ENCODE measurements around the gene METTL16.
A peak's percentile ranks its signal among the peaks of the same experiment; 100 is the strongest.

Gene METTL16

DNA sequence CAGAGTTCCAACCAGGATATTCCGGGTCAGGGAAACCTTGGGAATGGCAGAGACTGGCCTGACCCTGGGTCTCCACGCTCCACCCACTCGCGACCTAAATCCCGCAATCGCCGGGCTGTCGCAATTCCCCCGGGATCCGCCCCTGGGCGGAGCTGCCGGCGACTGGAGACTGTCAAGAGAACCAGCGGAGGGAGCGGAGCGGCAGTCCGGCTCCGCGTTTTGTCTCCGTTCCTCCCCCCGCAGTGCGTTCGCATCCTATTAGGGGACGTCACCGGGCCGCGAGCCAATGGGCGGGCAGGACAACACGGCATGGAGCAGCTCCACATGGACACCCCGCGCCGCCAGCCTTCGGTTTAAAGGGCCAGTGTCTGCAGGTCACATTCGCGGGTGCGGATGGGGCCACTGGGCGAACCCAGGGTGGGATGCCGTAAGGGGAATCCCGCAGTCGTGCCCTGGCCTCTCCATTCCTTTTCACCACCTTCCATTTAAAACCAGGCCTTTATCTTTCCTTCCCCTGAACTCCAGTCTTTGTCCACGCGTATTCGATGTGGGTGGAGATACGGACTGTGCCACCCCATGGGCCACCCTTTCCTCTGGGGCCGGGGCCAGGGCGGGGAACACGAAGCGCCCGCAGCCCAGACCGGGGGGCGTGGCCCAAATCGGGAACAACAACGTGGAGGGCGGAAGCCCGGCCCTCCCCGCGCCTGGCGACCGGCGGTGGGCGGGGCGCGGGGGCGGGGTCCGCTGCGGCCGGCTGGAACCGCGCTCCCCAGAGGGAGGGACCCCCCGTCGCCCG lies 110.1 kb downstream of the METTL16 start:
- no peaks in the 10 kb centered on the region for H3F3A ChIP-seq (ENCODE audit: low read depth)
- H4K20me1 ChIP-seq (ENCODE audit: insufficient read depth, low read length, poor library complexity, severe bottlenecking) = peaks cover 31% of the 10 kb centered on the region
- H3K36me3 ChIP-seq (ENCODE audit: insufficient read depth, low read length) = no peaks in the 10 kb centered on the region
- peak overlapping the region; percentile 81 for H2AFZ ChIP-seq (ENCODE audit: low read length)
- H3K9ac ChIP-seq (ENCODE audit: low read depth, low read length, poor library complexity, severe bottlenecking) = peak overlapping the region; percentile 91
- H3K9me2 ChIP-seq (replicated peaks; ENCODE audit: low read depth, low read length) = no peaks in the 10 kb centered on the region
- peaks cover 40% of the 10 kb centered on the region for H3K4me1 ChIP-seq (ENCODE audit: insufficient read depth, low read length, poor library complexity, severe bottlenecking)
- H3K27me3 ChIP-seq (ENCODE audit: insufficient read depth, low read length, poor library complexity, severe bottlenecking) = no peaks in the 10 kb centered on the region
- peaks cover 31% of the 10 kb centered on the region for H3K79me2 ChIP-seq (ENCODE audit: insufficient read depth, low read length)
- peak overlapping the region; percentile 100 for H3K4me2 ChIP-seq (ENCODE audit: low read depth, low read length, poor library complexity, severe bottlenecking)
- TF ChIP-seq, protein P1, sequence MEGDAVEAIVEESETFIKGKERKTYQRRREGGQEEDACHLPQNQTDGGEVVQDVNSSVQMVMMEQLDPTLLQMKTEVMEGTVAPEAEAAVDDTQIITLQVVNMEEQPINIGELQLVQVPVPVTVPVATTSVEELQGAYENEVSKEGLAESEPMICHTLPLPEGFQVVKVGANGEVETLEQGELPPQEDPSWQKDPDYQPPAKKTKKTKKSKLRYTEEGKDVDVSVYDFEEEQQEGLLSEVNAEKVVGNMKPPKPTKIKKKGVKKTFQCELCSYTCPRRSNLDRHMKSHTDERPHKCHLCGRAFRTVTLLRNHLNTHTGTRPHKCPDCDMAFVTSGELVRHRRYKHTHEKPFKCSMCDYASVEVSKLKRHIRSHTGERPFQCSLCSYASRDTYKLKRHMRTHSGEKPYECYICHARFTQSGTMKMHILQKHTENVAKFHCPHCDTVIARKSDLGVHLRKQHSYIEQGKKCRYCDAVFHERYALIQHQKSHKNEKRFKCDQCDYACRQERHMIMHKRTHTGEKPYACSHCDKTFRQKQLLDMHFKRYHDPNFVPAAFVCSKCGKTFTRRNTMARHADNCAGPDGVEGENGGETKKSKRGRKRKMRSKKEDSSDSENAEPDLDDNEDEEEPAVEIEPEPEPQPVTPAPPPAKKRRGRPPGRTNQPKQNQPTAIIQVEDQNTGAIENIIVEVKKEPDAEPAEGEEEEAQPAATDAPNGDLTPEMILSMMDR (conservative IDR thresholded peaks at IDR 0.05; ENCODE audit: low read length) = no peak
- no peak for TF ChIP-seq EZH2phosphoT487 (IDR thresholded peaks at IDR 0.05; ENCODE audit: borderline replicate concordance)
- H3K4me3 ChIP-seq (ENCODE audit: low read length, poor library complexity, severe bottlenecking) = peak overlapping the region; percentile 99
- H3K9me3 ChIP-seq (ENCODE audit: insufficient read depth, low read depth, low read length) = no peaks in the 10 kb centered on the region

DNA sequence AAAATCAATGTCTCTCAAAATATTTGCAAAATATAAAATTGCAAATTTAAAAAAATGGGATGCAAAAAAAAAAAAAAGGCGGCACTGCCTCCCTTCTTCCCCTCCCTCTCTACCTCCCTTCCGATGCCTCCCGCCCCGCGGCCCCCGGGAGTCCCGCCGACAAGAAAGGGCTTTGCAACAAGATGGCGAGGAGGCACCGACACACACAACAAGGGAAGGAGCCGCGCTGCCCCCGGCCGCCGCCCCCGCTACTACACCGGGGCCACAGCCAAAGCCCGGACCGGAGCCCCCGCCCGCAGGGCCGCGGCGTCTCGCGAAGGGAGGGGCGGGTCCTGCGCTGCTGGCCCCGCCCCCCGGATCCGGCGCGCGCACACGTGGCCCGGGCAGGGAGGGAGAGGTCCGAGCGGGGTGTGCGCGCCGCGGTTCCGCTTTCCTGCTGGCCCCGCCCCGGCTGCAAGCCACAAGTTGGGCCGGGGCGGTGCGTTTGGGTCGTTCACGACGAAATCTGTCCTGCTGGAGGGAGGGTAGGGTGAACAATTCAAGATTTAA lies 110.7 kb downstream of the METTL16 start, which contains the start of gene MNT:
Gene MNT, minus strand, starts transcription at position 184 of the 549 bp plus-strand sequence. CDS start 348 bp downstream, outside the sequence.
- H3F3A ChIP-seq (ENCODE audit: low read depth) = no peaks in the 10 kb centered on the region

DNA sequence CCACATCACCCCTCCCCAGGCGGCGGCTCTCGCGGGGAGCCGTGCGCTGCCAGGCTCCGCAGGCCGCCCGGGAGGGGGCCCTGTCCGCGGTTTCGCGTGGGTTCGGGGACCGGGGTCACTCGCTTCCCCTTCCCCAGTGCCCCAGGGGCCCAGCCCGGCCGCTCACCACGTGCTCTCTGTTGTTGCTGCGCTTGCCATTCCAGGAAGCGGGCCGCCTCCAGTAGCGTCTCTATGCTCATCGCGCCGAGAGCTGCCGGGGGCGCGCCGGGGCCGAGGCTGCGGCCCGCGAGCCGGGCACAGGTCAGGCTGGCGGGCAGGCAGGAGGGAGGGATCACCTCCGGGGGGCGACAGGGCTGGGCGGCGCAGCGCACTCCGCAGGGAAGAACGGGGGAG lies 111.2 kb downstream of the METTL16 start:
- Histone ChIP-seq H3K4me3 (ENCODE audit: low read length, poor library complexity, severe bottlenecking) (peak overlapping the region; percentile 99), H3K4me1 (ENCODE audit: insufficient read depth, low read length, poor library complexity, severe bottlenecking) (peaks cover 51% of the 10 kb centered on the region), H3F3A (ENCODE audit: low read depth) (no peaks in the 10 kb centered on the region), H3K27me3 (ENCODE audit: insufficient read depth, low read length, poor library complexity, severe bottlenecking) (no peaks in the 10 kb centered on the region), H3K9ac (ENCODE audit: low read depth, low read length, poor library complexity, severe bottlenecking) (peak overlapping the region; percentile 91), H3K36me3 (ENCODE audit: insufficient read depth, low read length) (no peaks in the 10 kb centered on the region), H3K9me2 (replicated peaks; ENCODE audit: low read depth, low read length) (no peaks in the 10 kb centered on the region), H2AFZ (ENCODE audit: low read length) (peak overlapping the region; percentile 80), H3K9me3 (ENCODE audit: insufficient read depth, low read depth, low read length) (no peaks in the 10 kb centered on the region), H3K4me2 (ENCODE audit: low read depth, low read length, poor library complexity, severe bottlenecking) (peak overlapping the region; percentile 100), H4K20me1 (ENCODE audit: insufficient read depth, low read length, poor library complexity, severe bottlenecking) (peaks cover 43% of the 10 kb centered on the region), H3K79me2 (ENCODE audit: insufficient read depth, low read length) (peaks cover 43% of the 10 kb centered on the region)
- no peak for TF ChIP-seq EZH2phosphoT487 (IDR thresholded peaks at IDR 0.05; ENCODE audit: borderline replicate concordance)
- TF ChIP-seq, protein P1 (conservative IDR thresholded peaks at IDR 0.05; ENCODE audit: low read length) = no peak

More for the DNA sequence above, 110.7 kb downstream of the METTL16 start, which contains the start of gene MNT:
- H3K9ac ChIP-seq (ENCODE audit: low read depth, low read length, poor library complexity, severe bottlenecking) = peak within 1 kb of the TSS; percentile 91
- H3K9me2 ChIP-seq (replicated peaks; ENCODE audit: low read depth, low read length) = no peaks in the 10 kb centered on the region
- H3K79me2 ChIP-seq (ENCODE audit: insufficient read depth, low read length) = peaks cover 38% of the 10 kb centered on the region
- H3K4me1 ChIP-seq (ENCODE audit: insufficient read depth, low read length, poor library complexity, severe bottlenecking) = peaks cover 46% of the 10 kb centered on the region
- H3K4me2 ChIP-seq (ENCODE audit: low read depth, low read length, poor library complexity, severe bottlenecking) = peak within 1 kb of the TSS; percentile 100
- no peaks in the 10 kb centered on the region for H3K36me3 ChIP-seq (ENCODE audit: insufficient read depth, low read length)
- peak within 1 kb of the TSS; percentile 83 for H2AFZ ChIP-seq (ENCODE audit: low read length)
- TF ChIP-seq EZH2phosphoT487 (IDR thresholded peaks at IDR 0.05; ENCODE audit: borderline replicate concordance) = no peak
- TF ChIP-seq, protein P1 (conservative IDR thresholded peaks at IDR 0.05; ENCODE audit: low read length) = no peak
- peak within 1 kb of the TSS; percentile 99 for H3K4me3 ChIP-seq (ENCODE audit: low read length, poor library complexity, severe bottlenecking)
- no peaks in the 10 kb centered on the region for H3K9me3 ChIP-seq (ENCODE audit: insufficient read depth, low read depth, low read length)
- H3K27me3 ChIP-seq (ENCODE audit: insufficient read depth, low read length, poor library complexity, severe bottlenecking) = no peaks in the 10 kb centered on the region
- peaks cover 38% of the 10 kb centered on the region for H4K20me1 ChIP-seq (ENCODE audit: insufficient read depth, low read length, poor library complexity, severe bottlenecking)
